GM19463 (cell line): ENCODE data around the gene FBLIM1.

Source experiments
- ATAC-seq: cut with Tn5 transposase; IDR thresholded peaks from one replicate; pipeline ENCODE4 v1.9.1; 2021; ENCODE audit warnings: mild to moderate bottlenecking, moderate library complexity; ENCODE audit not compliant: unreplicated experiment

Gene FBLIM1

GRCh38 chr1:15744122-15744679 lies 14.4 kb upstream of the FBLIM1 start:
- ATAC-seq, result no peak

GRCh38 chr1:15747378-15747777 lies 11.2 kb upstream of the FBLIM1 start:
- no peak for ATAC-seq

- ATAC-seq, result no peak
Measured at GRCh38 chr1:15748264-15748663, 10.3 kb upstream of the FBLIM1 start.

GRCh38 chr1:15748690-15749398 lies 9.8 kb upstream of the FBLIM1 start:
- ATAC-seq, result no peak

- no peak for ATAC-seq
Measured at GRCh38 chr1:15749399-15750291, 8.9 kb upstream of the FBLIM1 start.

GRCh38 chr1:15750924-15751323 lies 7.7 kb upstream of the FBLIM1 start:
- ATAC-seq, result no peak

GRCh38 chr1:15751717-15752116 lies 6.9 kb upstream of the FBLIM1 start:
- no peak for ATAC-seq

GRCh38 chr1:15753776-15754175 lies 4.8 kb upstream of the FBLIM1 start:
- ATAC-seq, result no peak

- ATAC-seq, result no peak
Measured at GRCh38 chr1:15755021-15755645, 3.5 kb upstream of the FBLIM1 start.

GRCh38 chr1:15755646-15756040 lies 3.0 kb upstream of the FBLIM1 start:
- ATAC-seq, result no peak

GRCh38 chr1:15756143-15757015 lies 2.2 kb upstream of the FBLIM1 start:
- ATAC-seq, result no peak

- no peak for ATAC-seq
Measured at GRCh38 chr1:15757016-15757543, 1.5 kb upstream of the FBLIM1 start.

GRCh38 chr1:15757575-15758342 lies 836 bp upstream of the FBLIM1 start:
- no peak for ATAC-seq

- no peak for ATAC-seq
Measured at GRCh38 chr1:15758953-15759661, 512 bp downstream of the FBLIM1 start.

GRCh38 chr1:15760520-15761211 lies 2.1 kb downstream of the FBLIM1 start:
- no peak for ATAC-seq

GRCh38 chr1:15761366-15762128 lies 3.0 kb downstream of the FBLIM1 start:
- no peak for ATAC-seq

GRCh38 chr1:15762546-15762945 lies 4.0 kb downstream of the FBLIM1 start:
- no peak for ATAC-seq
